ENCODE data around the gene CSH1. TPM values are rescaled to one million over a fixed set of nuclear protein-coding genes. Genes with fewer than 3 reads are reported as not detected.

The CSH1 gene
- total and polyA plus RNA-seq, 2 experiments from 2014 or later, result 0.68 TPM; not detected in 1

DNA sequence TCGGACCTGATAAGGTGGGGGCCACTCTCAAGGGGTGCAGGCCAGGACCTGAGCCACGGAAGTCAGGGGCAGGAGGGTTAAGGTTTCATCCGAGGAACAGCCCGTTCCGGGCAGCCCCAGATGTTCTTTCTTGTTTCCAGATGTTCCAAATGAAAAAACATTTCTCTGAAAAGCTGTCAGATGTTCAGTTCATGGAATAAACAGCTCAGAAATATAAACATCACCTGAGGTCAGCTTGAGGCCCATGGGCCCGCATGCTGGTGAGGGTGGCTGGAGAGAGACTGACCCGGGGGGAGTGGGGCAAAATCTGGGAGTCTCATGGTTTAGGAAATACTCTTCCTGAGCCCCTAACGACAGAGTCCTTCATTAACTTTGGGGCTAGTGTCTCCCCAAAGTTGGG, 37.2 kb upstream of the CSH1 start:
- Mint-ChIP-seq H3K36me3 (ENCODE audit: low read depth) (no peaks in the 10 kb centered on the region), H3K4me1 (peaks cover 17% of the 10 kb centered on the region), H3K27ac (no peak overlapping the region), H3K9me3 (no peaks in the 10 kb centered on the region), H3K4me3 (no peak overlapping the region), H3K27me3 (ENCODE audit: insufficient read depth, low read depth, poor library complexity) (peaks cover 9% of the 10 kb centered on the region)
- Histone ChIP-seq H3K79me2 (replicated peaks; ENCODE audit: insufficient read depth) (no peaks in the 10 kb centered on the region), H3K27ac (ENCODE audit: low read depth) (no peak overlapping the region), H3F3A (replicated peaks; ENCODE audit: low read depth) (no peaks in the 10 kb centered on the region), H4K20me1 (replicated peaks; ENCODE audit: insufficient read depth) (no peaks in the 10 kb centered on the region), H3K9me2 (ENCODE audit: insufficient read depth) (no peaks in the 10 kb centered on the region), H2AFZ (no peak overlapping the region), H3K4me3 (no peak overlapping the region), H3K27me3 (ENCODE audit: insufficient read depth) (no peaks in the 10 kb centered on the region), H3K4me2 (no peak overlapping the region), H3K4me1 (ENCODE audit: insufficient read depth) (peaks cover 14% of the 10 kb centered on the region; the same call in 1 of the 2 replicates), H3K36me3 (ENCODE audit: insufficient read depth) (no peaks in the 10 kb centered on the region)
- no peak for ATAC-seq
- TF ChIP-seq, protein P1, sequence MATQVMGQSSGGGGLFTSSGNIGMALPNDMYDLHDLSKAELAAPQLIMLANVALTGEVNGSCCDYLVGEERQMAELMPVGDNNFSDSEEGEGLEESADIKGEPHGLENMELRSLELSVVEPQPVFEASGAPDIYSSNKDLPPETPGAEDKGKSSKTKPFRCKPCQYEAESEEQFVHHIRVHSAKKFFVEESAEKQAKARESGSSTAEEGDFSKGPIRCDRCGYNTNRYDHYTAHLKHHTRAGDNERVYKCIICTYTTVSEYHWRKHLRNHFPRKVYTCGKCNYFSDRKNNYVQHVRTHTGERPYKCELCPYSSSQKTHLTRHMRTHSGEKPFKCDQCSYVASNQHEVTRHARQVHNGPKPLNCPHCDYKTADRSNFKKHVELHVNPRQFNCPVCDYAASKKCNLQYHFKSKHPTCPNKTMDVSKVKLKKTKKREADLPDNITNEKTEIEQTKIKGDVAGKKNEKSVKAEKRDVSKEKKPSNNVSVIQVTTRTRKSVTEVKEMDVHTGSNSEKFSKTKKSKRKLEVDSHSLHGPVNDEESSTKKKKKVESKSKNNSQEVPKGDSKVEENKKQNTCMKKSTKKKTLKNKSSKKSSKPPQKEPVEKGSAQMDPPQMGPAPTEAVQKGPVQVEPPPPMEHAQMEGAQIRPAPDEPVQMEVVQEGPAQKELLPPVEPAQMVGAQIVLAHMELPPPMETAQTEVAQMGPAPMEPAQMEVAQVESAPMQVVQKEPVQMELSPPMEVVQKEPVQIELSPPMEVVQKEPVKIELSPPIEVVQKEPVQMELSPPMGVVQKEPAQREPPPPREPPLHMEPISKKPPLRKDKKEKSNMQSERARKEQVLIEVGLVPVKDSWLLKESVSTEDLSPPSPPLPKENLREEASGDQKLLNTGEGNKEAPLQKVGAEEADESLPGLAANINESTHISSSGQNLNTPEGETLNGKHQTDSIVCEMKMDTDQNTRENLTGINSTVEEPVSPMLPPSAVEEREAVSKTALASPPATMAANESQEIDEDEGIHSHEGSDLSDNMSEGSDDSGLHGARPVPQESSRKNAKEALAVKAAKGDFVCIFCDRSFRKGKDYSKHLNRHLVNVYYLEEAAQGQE (IDR thresholded peaks at IDR 0.05; ENCODE audit: unreplicated experiment), result no peak
- DNase-seq (ENCODE audit: low spot score), result no peak

DNA sequence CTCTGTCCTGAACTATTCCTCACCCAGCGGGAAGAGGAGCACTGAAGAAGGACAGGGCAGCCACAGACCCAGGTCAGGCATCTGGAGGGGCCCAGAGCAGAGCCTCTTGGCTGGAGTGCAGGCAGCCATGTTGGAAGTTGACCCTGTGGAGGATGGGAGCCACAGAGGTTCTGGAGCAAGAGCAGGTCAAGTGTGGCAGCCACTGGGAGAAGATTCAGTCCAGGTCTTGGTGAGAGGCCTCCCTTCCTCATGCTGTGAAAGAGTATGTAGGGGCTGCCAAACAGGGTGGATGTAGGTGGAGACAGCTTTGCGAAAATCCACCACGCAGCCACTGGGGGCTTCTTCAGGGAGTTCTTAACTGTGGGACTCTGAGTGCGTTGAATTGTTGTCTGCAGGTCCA, 36.3 kb upstream of the CSH1 start:
- DNase-seq (ENCODE audit: low spot score) (no peak), ATAC-seq (no peak)
- H4K20me1 ChIP-seq (replicated peaks; ENCODE audit: insufficient read depth), result no peaks in the 10 kb centered on the region
- no peaks in the 10 kb centered on the region for H3K79me2 ChIP-seq (replicated peaks; ENCODE audit: insufficient read depth)
- H3F3A ChIP-seq (replicated peaks; ENCODE audit: low read depth), result no peaks in the 10 kb centered on the region
- Mint-ChIP-seq H3K27me3 (ENCODE audit: insufficient read depth, low read depth, poor library complexity) (peaks cover 8% of the 10 kb centered on the region), H3K27ac (no peak overlapping the region), H3K9me3 (no peaks in the 10 kb centered on the region), H3K4me1 (peaks cover 17% of the 10 kb centered on the region), H3K4me3 (no peak overlapping the region), H3K36me3 (ENCODE audit: low read depth) (no peaks in the 10 kb centered on the region)
- H3K9me2 ChIP-seq (ENCODE audit: insufficient read depth), result no peaks in the 10 kb centered on the region
- H2AFZ ChIP-seq, result no peak overlapping the region
- H3K27me3 ChIP-seq (ENCODE audit: insufficient read depth), result no peaks in the 10 kb centered on the region
- no peak overlapping the region for H3K27ac ChIP-seq (ENCODE audit: low read depth)
- peaks cover 14% of the 10 kb centered on the region; the same call in 1 of the 2 replicates for H3K4me1 ChIP-seq (ENCODE audit: insufficient read depth)
- H3K4me3 ChIP-seq, result no peak overlapping the region
- H3K36me3 ChIP-seq (ENCODE audit: insufficient read depth), result no peaks in the 10 kb centered on the region
- H3K4me2 ChIP-seq, result no peak overlapping the region
- TF ChIP-seq POLR2AphosphoS5 (IDR thresholded peaks at IDR 0.05; ENCODE audit: low read depth), result no peak
- TF ChIP-seq STAT1 (IDR thresholded peaks at IDR 0.05; ENCODE audit: unreplicated experiment), result no peak
- no peak for TF ChIP-seq EZH2 (IDR thresholded peaks at IDR 0.05; ENCODE audit: low read depth, unreplicated experiment)
- TF ChIP-seq JUNB (IDR thresholded peaks at IDR 0.05; ENCODE audit: unreplicated experiment), result no peak
- TF ChIP-seq ZNF462 (CRISPR knock-in tag; IDR thresholded peaks at IDR 0.05), result no peak
- TF ChIP-seq ZNF114 (CRISPR knock-in tag; IDR thresholded peaks at IDR 0.05), result no peak
- TF ChIP-seq, protein P2, sequence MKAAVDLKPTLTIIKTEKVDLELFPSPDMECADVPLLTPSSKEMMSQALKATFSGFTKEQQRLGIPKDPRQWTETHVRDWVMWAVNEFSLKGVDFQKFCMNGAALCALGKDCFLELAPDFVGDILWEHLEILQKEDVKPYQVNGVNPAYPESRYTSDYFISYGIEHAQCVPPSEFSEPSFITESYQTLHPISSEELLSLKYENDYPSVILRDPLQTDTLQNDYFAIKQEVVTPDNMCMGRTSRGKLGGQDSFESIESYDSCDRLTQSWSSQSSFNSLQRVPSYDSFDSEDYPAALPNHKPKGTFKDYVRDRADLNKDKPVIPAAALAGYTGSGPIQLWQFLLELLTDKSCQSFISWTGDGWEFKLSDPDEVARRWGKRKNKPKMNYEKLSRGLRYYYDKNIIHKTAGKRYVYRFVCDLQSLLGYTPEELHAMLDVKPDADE (IDR thresholded peaks at IDR 0.05), result no peak
- no peak for TF ChIP-seq EZH2phosphoT487 (IDR thresholded peaks at IDR 0.05; ENCODE audit: unreplicated experiment)
- TF ChIP-seq, protein P3, sequence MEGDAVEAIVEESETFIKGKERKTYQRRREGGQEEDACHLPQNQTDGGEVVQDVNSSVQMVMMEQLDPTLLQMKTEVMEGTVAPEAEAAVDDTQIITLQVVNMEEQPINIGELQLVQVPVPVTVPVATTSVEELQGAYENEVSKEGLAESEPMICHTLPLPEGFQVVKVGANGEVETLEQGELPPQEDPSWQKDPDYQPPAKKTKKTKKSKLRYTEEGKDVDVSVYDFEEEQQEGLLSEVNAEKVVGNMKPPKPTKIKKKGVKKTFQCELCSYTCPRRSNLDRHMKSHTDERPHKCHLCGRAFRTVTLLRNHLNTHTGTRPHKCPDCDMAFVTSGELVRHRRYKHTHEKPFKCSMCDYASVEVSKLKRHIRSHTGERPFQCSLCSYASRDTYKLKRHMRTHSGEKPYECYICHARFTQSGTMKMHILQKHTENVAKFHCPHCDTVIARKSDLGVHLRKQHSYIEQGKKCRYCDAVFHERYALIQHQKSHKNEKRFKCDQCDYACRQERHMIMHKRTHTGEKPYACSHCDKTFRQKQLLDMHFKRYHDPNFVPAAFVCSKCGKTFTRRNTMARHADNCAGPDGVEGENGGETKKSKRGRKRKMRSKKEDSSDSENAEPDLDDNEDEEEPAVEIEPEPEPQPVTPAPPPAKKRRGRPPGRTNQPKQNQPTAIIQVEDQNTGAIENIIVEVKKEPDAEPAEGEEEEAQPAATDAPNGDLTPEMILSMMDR (conservative IDR thresholded peaks at IDR 0.05; ENCODE audit: low read depth in 2 of 2), result no peak

Data from GM23338 (cell line).